GM12878 (cell line): ENCODE measurements around the gene APCDD1L. TPM values are rescaled to one million over a fixed set of nuclear protein-coding genes. Genes with fewer than 3 reads are reported as not detected.
"Not testable (repeated sequence)": the region's sequence is repeated elsewhere in the genome, so short reads cannot be mapped to it uniquely, and the experiment has no call there.

Source experiments
- ATAC-seq: fragments of 200-7000 bp; cut with Tn5 transposase; 3 replicates; pipeline ENCODE4 v1.9.1; 2020; ENCODE audit warnings: mild to moderate bottlenecking, moderate library complexity
- BruUV-seq: library from RNA; stranded (reverse); fragments of 400-500 nt; replicated peaks from 2 replicates; lab custom pipeline; 2021; lab: Mats Ljungman, UMichigan
- CTCF ChIA-PET: fragments of 300-600 bp; sonication (Branson Sonifier 250); formaldehyde crosslinking; extraction: SDS; loops from one replicate; lab custom pipeline; 2021; ENCODE audit warnings: inconsistent platforms; lab: Yijun Ruan, JAX
- POLR2A ChIA-PET: fragments of 350-600 bp; formaldehyde crosslinking; extraction: SDS; loops from one replicate; lab custom pipeline; 2021; ENCODE audit warnings: inconsistent platforms; lab: Charles Lee
- RAD21 ChIA-PET: fragments of 300-600 bp; sonication (Branson Sonifier 250); formaldehyde crosslinking; loops from one replicate; lab custom pipeline; 2023; ENCODE audit warnings: antibody characterized with exemption; ENCODE audit not compliant: unreplicated experiment; lab: Charles Lee
- SMC1A ChIA-PET: fragments of 300-600 bp; sonication (Branson Sonifier 250); formaldehyde crosslinking; loops from one replicate; lab custom pipeline; 2023; ENCODE audit not compliant: unreplicated experiment, uncharacterized antibody; lab: Charles Lee
- DNase-seq: peaks from one replicate; pipeline ENCODE4 v3.0.0-alpha.2; 2011; ENCODE audit warnings: low read depth, low spot score
- FAIRE-seq: peaks from 3 replicates; lab custom pipeline; 2011; peaks lifted over from hg19 to GRCh38; lab: Jason Lieb, UNC
- H2AFZ ChIP-seq: 2 replicates; pipeline ENCODE4 v1.6.0; 2011; ENCODE audit warnings: low read depth, low read length, control low read depth; ENCODE audit not compliant: control insufficient read depth
- H3K27ac ChIP-seq: 2 replicates; pipeline ENCODE4 v1.5.1; 2011; ENCODE audit warnings: control low read depth; ENCODE audit not compliant: control insufficient read depth, insufficient read depth
- H3K27me3 ChIP-seq, 2 experiments: replicated peaks in 1 of 2; 2 replicates each; pipeline versions ENCODE4 v1.6.0 to v1.6.1; 2011; ENCODE audit warnings: low read length in 1 of 2; ENCODE audit not compliant: control insufficient read depth in 2 of 2, insufficient read depth in 2 of 2
- H3K36me3 ChIP-seq, 2 experiments: 2 replicates each; pipeline ENCODE4 v1.5.1; 2011; ENCODE audit warnings: low read length in 1 of 2; ENCODE audit not compliant: control insufficient read depth in 2 of 2, insufficient read depth in 2 of 2
- H3K4me1 ChIP-seq: 2 replicates; pipeline ENCODE4 v1.6.1; 2011; ENCODE audit warnings: mild to moderate bottlenecking, low read length, moderate library complexity, mixed read lengths; ENCODE audit not compliant: control insufficient read depth, insufficient read depth
- H3K4me2 ChIP-seq: 2 replicates; pipeline ENCODE4 v1.6.0; 2011; ENCODE audit warnings: control low read depth; ENCODE audit not compliant: control insufficient read depth, insufficient read depth
- H3K4me3 ChIP-seq: fragments of 200-600 bp; sonication (generic); 2 replicates; pipeline ENCODE4 v1.5.1; 2016
- H3K79me2 ChIP-seq: 2 replicates; pipeline ENCODE4 v1.6.0; 2011; ENCODE audit warnings: low read length; ENCODE audit not compliant: control insufficient read depth, insufficient read depth
- H3K9ac ChIP-seq: 2 replicates; pipeline ENCODE4 v1.8.0; 2011; ENCODE audit warnings: low read length, control low read depth, mixed read lengths; ENCODE audit not compliant: control insufficient read depth, insufficient read depth
- H3K9me3 ChIP-seq: replicated peaks from 3 replicates; pipeline ENCODE4 v1.5.1; 2011; ENCODE audit warnings: mild to moderate bottlenecking, low read length; ENCODE audit not compliant: control insufficient read depth, insufficient read depth
- H4K20me1 ChIP-seq: 2 replicates; pipeline ENCODE4 v1.6.0; 2011; ENCODE audit not compliant: control insufficient read depth, insufficient read depth
- MYB ChIP-seq: fragments of 150-350 bp; IDR thresholded peaks from 2 replicates; pipeline ENCODE4 v1.6.1; 2014; ENCODE audit warnings: mild to moderate bottlenecking, low read depth, low read length, borderline replicate concordance
- PAX5 ChIP-seq: IDR thresholded peaks from 2 replicates; pipeline ENCODE4 v1.6.1; 2011; ENCODE audit warnings: low read depth, low read length, borderline replicate concordance
- POLR2AphosphoS5 ChIP-seq: IDR thresholded peaks from 2 replicates; pipeline ENCODE4 v1.6.1; 2011; ENCODE audit warnings: mild to moderate bottlenecking, low read length, inconsistent platforms
- WGBS: methylation state at CpG from one replicate; pipeline ENCODE4 v1.1.6; 2016; ENCODE audit warnings: low lambda C conversion rate; ENCODE audit not compliant: insufficient replicate concordance, insufficient coverage; ENCODE audit errors: missing lambda C conversion rate; 5-methylcytosine and 5-hydroxymethylcytosine counted together
- in situ Hi-C: fragments of 300-500 bp; cut with MboI; formaldehyde crosslinking; loops from 9 replicates; pipeline ENCODE4 v1.14.3; 2018; ENCODE audit warnings: mixed read lengths
- intact Hi-C: fragments of 100-400 bp; cut with micrococcal nuclease; formaldehyde crosslinking; loops from one replicate; pipeline ENCODE4 v1.14.2; 2022; ENCODE audit not compliant: unreplicated experiment
- polyA plus RNA-seq, 11 experiments: library from polyadenylated mRNA; depleted of rRNA in 4 of 11; unstranded in 6 of 11; stranded (reverse) in 5 of 11; fragments of >200 nt; fragmentation: Nextera tagmentation in 4 of 11; fragmentation: Illumina TruSeq in 1 of 11; extraction: Ambion mirVana in 4 of 11; extraction: Trizol in 1 of 11; gene quantifications; 1 replicate in 1 of 11; 2 replicates in 10 of 11; pipeline versions ENCODE4 v1.2.1 to v1.2.3, GENCODE V29; 2011 to 2016; ENCODE audit warnings: inconsistent platforms in 2 of 11, missing spikeins in 2 of 11, low read depth in 1 of 11
- total RNA-seq, 4 experiments: library from RNA; depleted of rRNA in 3 of 4; stranded (reverse); fragments of >200 nt in 3 of 4; fragmentation: Illumina TruSeq in 1 of 4; extraction: Trizol in 1 of 4; gene quantifications; 2 replicates each; pipeline versions ENCODE4 v1.2.1 to v1.2.3, GENCODE V29; 2013 to 2021
- TF ChIP-seq, protein P1 (sequence below): IDR thresholded peaks from 2 replicates; pipeline ENCODE4 v1.6.1; 2011; ENCODE audit warnings: borderline replicate concordance, low read depth, mild to moderate bottlenecking, moderate library complexity, low read length; ENCODE audit not compliant: insufficient read depth, poor library complexity, severe bottlenecking

The APCDD1L gene
- total and polyA plus RNA-seq, 10 of the 15 experiments (the other 5 are each of a cell fraction or from before 2014, with no cell fraction given): 0.14 to 0.50 TPM; not detected in 8

DNA sequence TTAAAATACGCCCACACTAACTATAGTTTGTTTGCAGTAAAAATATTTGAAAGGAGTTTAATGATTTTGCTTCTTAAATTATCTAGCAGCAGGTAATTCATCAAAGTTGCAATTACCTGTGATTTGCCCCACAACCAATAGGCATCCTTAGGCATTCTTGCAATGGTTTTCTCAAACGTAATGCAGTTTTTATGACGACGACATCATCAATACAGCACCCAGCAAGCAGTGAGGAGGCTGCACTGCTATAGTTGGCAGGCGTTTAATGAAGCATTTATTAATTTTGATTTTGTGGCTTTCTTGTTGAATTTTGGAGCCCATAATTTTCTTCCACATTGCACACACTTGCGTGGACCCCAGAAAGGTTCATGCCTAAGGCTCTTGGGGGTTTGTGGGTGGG is 28.1 kb upstream of the APCDD1L start:
- Histone ChIP-seq H4K20me1 (no peaks in the 10 kb centered on the region), H3K36me3 (no peaks in the 10 kb centered on the region), H3K79me2 (no peaks in the 10 kb centered on the region), H2AFZ (no peak overlapping the region), H3K4me1 (no peaks in the 10 kb centered on the region), H3K9ac (no peak overlapping the region), H3K4me3 (no peak overlapping the region), H3K4me2 (no peak overlapping the region), H3K27ac (no peak overlapping the region), H3K27me3 (no peaks in the 10 kb centered on the region; a peak in 1 of 4 replicates), H3K9me3 (no peaks in the 10 kb centered on the region; the same call in 2 of the 3 replicates)
- SMC1A ChIA-PET: no interaction called here
- 29% methylated on average over 6 of the region's 6 CpGs for WGBS
- CTCF ChIA-PET: no interaction called here
- in situ Hi-C loops: no loop called here
- POLR2A ChIA-PET: no interaction called here
- RAD21 ChIA-PET: no interaction called here
- FAIRE-seq (no peak), ATAC-seq (no peak), DNase-seq (no peak)
- BruUV-seq: no TSS peak
- TF ChIP-seq PAX5: no peak
- TF ChIP-seq, protein P1, sequence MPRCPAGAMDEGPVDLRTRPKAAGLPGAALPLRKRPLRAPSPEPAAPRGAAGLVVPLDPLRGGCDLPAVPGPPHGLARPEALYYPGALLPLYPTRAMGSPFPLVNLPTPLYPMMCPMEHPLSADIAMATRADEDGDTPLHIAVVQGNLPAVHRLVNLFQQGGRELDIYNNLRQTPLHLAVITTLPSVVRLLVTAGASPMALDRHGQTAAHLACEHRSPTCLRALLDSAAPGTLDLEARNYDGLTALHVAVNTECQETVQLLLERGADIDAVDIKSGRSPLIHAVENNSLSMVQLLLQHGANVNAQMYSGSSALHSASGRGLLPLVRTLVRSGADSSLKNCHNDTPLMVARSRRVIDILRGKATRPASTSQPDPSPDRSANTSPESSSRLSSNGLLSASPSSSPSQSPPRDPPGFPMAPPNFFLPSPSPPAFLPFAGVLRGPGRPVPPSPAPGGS: no peak
- intact Hi-C loops: no loop called here

DNA sequence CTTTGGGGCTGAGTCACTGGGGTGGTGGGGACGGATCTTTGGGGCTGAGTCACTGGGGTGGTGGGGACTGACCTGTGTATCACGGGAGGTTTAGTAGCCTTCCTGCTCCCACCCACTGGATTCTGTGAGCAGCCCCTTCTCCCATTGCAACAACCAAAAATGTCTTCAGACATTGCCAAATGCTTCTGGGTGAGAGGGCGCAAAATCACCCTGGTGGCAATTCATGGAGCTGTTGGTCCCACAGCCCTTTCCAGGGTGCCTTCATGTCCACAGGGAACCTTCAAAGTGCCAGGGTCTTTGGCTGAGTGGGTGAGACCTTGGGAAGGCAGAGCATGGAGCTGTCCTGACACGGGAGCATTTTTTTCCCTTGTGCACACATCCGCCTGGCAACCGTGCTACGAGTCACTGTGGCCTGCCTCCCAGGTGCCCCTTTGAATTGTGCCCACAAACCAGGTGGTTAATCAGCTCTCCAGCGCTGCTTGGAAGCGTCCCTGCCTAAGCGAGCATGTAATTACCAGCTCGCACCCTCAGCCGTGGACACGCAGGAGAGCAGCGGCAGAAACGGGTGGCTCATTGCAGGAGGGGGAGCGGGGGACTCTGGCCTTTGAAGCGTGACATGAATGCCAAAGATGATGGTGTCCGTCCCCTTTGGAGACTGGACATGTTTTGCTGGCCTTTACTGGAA is 27.4 kb upstream of the APCDD1L start:
- Histone ChIP-seq H4K20me1 (no peaks in the 10 kb centered on the region), H3K27ac (no peak overlapping the region), H3K9ac (no peak overlapping the region), H2AFZ (no peak overlapping the region), H3K36me3 (no peaks in the 10 kb centered on the region), H3K4me1 (no peaks in the 10 kb centered on the region), H3K9me3 (no peaks in the 10 kb centered on the region; the same call in 1 of the 3 replicates), H3K4me2 (no peak overlapping the region), H3K27me3 (no peaks in the 10 kb centered on the region; a peak in 1 of 4 replicates), H3K4me3 (no peak overlapping the region), H3K79me2 (no peaks in the 10 kb centered on the region)
- ChIA-PET POLR2A (no interaction called here), SMC1A (no interaction called here), RAD21 (no interaction called here), CTCF (no interaction called here)
- BruUV-seq: no TSS peak
- no peak for DNase-seq
- WGBS: 63% methylated on average over 16 of the region's 18 CpGs
- intact Hi-C loops: no loop called here
- in situ Hi-C loops: no loop called here
- no peak for ATAC-seq
- TF ChIP-seq POLR2AphosphoS5 (no peak), MYB (no peak)
- FAIRE-seq: no peak

DNA sequence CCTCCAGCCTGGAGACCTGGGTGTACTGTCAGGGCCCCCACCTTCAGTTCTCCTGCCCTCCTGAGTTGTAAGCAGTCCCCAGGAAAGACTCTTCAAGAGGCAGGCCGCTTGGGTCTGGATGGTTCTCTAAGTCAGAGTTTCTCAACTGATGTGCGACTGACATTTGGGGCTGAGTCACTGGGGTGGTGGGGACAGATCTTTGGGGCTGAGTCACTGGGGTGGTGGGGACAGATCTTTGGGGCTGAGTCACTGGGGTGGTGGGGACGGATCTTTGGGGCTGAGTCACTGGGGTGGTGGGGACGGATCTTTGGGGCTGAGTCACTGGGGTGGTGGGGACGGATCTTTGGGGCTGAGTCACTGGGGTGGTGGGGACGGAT is 26.8 kb upstream of the APCDD1L start:
- ATAC-seq, H3K9me3 ChIP-seq, SMC1A ChIA-PET, H3K36me3 ChIP-seq, FAIRE-seq, in situ Hi-C loops, RAD21 ChIA-PET, H2AFZ ChIP-seq, H3K27ac ChIP-seq, intact Hi-C loops, H3K79me2 ChIP-seq, H3K4me3 ChIP-seq, H3K27me3 ChIP-seq, BruUV-seq, DNase-seq, H3K4me2 ChIP-seq, H3K4me1 ChIP-seq, H3K9ac ChIP-seq, POLR2A ChIA-PET, H4K20me1 ChIP-seq: not testable (repeated sequence)
- 25% methylated on average over 2 of the region's 6 CpGs for WGBS
- CTCF ChIA-PET: interaction anchor here (1.1 to 1.5 kb wide), 2 partner anchors 9 to 24 kb away, joined by 3 read pairs; no protein-coding TSS in a partner anchor
